OCI-LY7 (cell line): ENCODE data around the gene C1QL2. TPM values are rescaled to one million over a fixed set of nuclear protein-coding genes. Genes with fewer than 3 reads are reported as not detected.

ENCODE experiments used
- BruUV-seq: library from RNA; stranded (reverse); fragments of 400-500 nt; replicated peaks from 2 replicates; lab custom pipeline; 2021; lab: Mats Ljungman, UMichigan
- CTCF ChIA-PET: fragments of 300-600 bp; sonication (Branson Sonifier 250); formaldehyde crosslinking; loops from one replicate; lab custom pipeline; 2022; ENCODE audit warnings: antibody characterized with exemption; ENCODE audit not compliant: unreplicated experiment; lab: Charles Lee
- POLR2A ChIA-PET: fragments of 300-600 bp; sonication (Branson Sonifier 250); formaldehyde crosslinking; loops from one replicate; lab custom pipeline; 2022; ENCODE audit warnings: antibody characterized with exemption; lab: Charles Lee
- DNase-seq: peaks from one replicate; pipeline ENCODE4 v3.0.0-alpha.2; 2015; ENCODE audit warnings: low spot score
- H2AFZ ChIP-seq: fragments of 200-600 bp; sonication (generic), shearing (Covaris generic); 2 replicates; pipeline ENCODE4 v1.6.1; 2014; ENCODE audit warnings: mild to moderate bottlenecking, antibody characterized with exemption, low read length, moderate library complexity
- H3K27ac ChIP-seq: fragments of 200-600 bp; sonication (generic); 2 replicates; pipeline ENCODE4 v1.5.1; 2014; ENCODE audit warnings: mixed run types, low read depth, mild to moderate bottlenecking, moderate library complexity, low read length, inconsistent platforms; ENCODE audit not compliant: poor library complexity, severe bottlenecking
- H3K36me3 ChIP-seq: fragments of 200-600 bp; sonication (generic); 2 replicates; pipeline ENCODE4 v1.6.1; 2014; ENCODE audit warnings: mild to moderate bottlenecking, antibody characterized with exemption, low read length, moderate library complexity, mixed read lengths; ENCODE audit not compliant: insufficient read depth
- H3K4me1 ChIP-seq: fragments of 200-600 bp; sonication (generic); 2 replicates; pipeline ENCODE4 v1.5.1; 2014; ENCODE audit warnings: mild to moderate bottlenecking, low read length; ENCODE audit not compliant: insufficient read depth, poor library complexity, severe bottlenecking
- H3K4me2 ChIP-seq: fragments of 200-600 bp; sonication (generic); 2 replicates; pipeline ENCODE4 v1.6.1; 2014; ENCODE audit warnings: mild to moderate bottlenecking, low read length
- H3K4me3 ChIP-seq: fragments of 200-600 bp; sonication (generic); 2 replicates; pipeline ENCODE4 v1.5.1; 2014; ENCODE audit warnings: mild to moderate bottlenecking, low read depth, low read length; ENCODE audit not compliant: poor library complexity, severe bottlenecking
- H3K79me2 ChIP-seq: fragments of 200-600 bp; sonication (generic); 2 replicates; pipeline ENCODE4 v1.6.1; 2016; ENCODE audit warnings: low read depth, mild to moderate bottlenecking, low read length, moderate library complexity, mixed read lengths; ENCODE audit not compliant: insufficient read depth
- H3K9me2 ChIP-seq: fragments of 200-600 bp; sonication (generic); 2 replicates; pipeline ENCODE4 v1.6.1; 2016; ENCODE audit warnings: mild to moderate bottlenecking, low read length, mixed read lengths; ENCODE audit not compliant: insufficient read depth
- H3K9me3 ChIP-seq: fragments of 200-600 bp; sonication (generic); 2 replicates; pipeline ENCODE4 v1.6.1; 2014; ENCODE audit warnings: mild to moderate bottlenecking, mixed run types, low read length, mixed read lengths
- H4K20me1 ChIP-seq: fragments of 200-600 bp; sonication (generic); 2 replicates; pipeline ENCODE4 v1.6.1; 2014; ENCODE audit warnings: mild to moderate bottlenecking, antibody characterized with exemption, low read length, moderate library complexity, mixed read lengths; ENCODE audit not compliant: insufficient read depth
- EZH2phosphoT487 ChIP-seq: fragments of 200-600 bp; sonication (generic); IDR thresholded peaks from 2 replicates; pipeline ENCODE4 v1.6.1; 2018; ENCODE audit warnings: low read depth, borderline replicate concordance, mild to moderate bottlenecking, mixed run types, antibody characterized with exemption, low read length, moderate library complexity, mixed read lengths
- intact Hi-C: fragments of 100-400 bp; cut with micrococcal nuclease; formaldehyde crosslinking; loops from one replicate; pipeline ENCODE4 v1.10.0; 2022; ENCODE audit not compliant: unreplicated experiment
- total RNA-seq, 2 experiments: library from RNA; depleted of rRNA in 1 of 2; stranded (reverse); fragments of >200 nt in 1 of 2; shearing (Covaris generic) in 1 of 2; gene quantifications; 2 replicates each; pipeline ENCODE4 v1.2.3, GENCODE V29; 2014 to 2022
- TF ChIP-seq, protein P1 (sequence below): fragments of 200-600 bp; sonication (generic); conservative IDR thresholded peaks from 2 replicates; pipeline ENCODE4 v1.5.1; 2014; ENCODE audit warnings: mild to moderate bottlenecking, antibody characterized with exemption, low read length, moderate library complexity, mixed read lengths

Gene C1QL2
- total RNA-seq, 2 experiments from 2014 or later: not detected

DNA sequence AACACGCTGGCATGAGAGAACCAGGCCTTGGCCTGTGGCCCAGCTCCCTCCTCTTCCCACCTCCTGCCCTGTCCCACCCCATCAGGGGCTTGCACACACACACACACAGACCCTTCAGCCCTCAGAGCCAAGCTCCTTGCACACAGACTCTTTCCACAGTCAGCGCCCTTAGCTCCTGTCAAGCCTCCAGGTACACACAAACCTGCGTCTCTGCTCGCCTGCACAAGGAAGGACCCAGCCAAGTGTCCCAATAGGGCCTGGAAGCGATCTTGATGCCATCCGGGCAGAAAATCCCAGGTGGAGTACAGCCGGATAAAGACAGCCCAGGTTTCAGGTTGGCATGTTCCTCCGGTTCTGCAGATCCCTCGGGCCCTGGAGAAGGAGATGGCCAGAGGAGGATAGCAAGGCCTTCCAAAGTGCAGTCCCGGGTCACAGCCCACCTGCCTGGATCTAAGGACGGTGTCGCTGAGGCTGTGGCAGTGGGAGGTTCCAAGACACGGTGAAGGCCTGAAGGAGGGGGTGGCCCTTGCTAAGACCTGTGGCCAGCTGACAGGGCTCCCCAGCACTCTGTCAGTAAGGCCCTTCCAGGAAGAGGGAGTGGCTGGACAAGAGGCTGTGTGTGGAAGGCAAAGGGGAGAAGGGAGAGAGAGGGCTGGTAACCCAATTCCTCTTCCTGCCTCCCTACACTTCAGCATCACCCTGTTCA lies 46.6 kb upstream of the C1QL2 start:
- H4K20me1 ChIP-seq: no peaks in the 10 kb centered on the region
- no peaks in the 10 kb centered on the region for H3K36me3 ChIP-seq
- H3K9me2 ChIP-seq: no peaks in the 10 kb centered on the region
- no peak overlapping the region for H2AFZ ChIP-seq
- H3K27ac ChIP-seq: no peak overlapping the region
- ChIA-PET POLR2A (no interaction called here), CTCF (no interaction called here)
- TF ChIP-seq, protein P1, sequence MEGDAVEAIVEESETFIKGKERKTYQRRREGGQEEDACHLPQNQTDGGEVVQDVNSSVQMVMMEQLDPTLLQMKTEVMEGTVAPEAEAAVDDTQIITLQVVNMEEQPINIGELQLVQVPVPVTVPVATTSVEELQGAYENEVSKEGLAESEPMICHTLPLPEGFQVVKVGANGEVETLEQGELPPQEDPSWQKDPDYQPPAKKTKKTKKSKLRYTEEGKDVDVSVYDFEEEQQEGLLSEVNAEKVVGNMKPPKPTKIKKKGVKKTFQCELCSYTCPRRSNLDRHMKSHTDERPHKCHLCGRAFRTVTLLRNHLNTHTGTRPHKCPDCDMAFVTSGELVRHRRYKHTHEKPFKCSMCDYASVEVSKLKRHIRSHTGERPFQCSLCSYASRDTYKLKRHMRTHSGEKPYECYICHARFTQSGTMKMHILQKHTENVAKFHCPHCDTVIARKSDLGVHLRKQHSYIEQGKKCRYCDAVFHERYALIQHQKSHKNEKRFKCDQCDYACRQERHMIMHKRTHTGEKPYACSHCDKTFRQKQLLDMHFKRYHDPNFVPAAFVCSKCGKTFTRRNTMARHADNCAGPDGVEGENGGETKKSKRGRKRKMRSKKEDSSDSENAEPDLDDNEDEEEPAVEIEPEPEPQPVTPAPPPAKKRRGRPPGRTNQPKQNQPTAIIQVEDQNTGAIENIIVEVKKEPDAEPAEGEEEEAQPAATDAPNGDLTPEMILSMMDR: no peak
- no peak for TF ChIP-seq EZH2phosphoT487
- DNase-seq: no peak
- no peak overlapping the region for H3K4me3 ChIP-seq
- BruUV-seq: no TSS peak
- intact Hi-C loops: no loop called here
- H3K4me1 ChIP-seq: peaks cover 9% of the 10 kb centered on the region
- no peaks in the 10 kb centered on the region for H3K79me2 ChIP-seq
- no peaks in the 10 kb centered on the region for H3K9me3 ChIP-seq
- H3K4me2 ChIP-seq: no peak overlapping the region

DNA sequence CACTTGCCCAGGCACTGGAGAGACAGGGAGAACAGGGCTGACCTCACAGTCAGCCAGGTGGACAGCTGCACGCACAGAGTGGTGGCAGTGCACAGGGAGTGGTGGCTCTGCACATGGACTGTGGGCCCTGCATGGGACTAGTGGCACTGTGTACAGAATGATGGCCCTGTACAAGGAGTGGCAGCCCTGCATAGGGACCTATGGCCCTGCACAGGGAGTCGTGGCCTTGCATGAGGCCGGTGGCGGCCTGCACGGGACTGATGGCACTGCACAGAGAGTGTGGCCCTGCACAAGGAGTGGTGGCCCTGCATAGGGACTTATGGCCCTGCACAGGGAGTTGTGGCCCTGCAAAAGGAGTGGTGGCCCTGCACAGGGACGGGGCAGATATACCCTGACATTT lies 46.0 kb upstream of the C1QL2 start:
- no peak overlapping the region for H3K4me3 ChIP-seq
- intact Hi-C loops: no loop called here
- no peaks in the 10 kb centered on the region for H3K9me3 ChIP-seq
- H3K4me2 ChIP-seq: no peak overlapping the region
- H3K4me1 ChIP-seq: peaks cover 9% of the 10 kb centered on the region
- no peaks in the 10 kb centered on the region for H4K20me1 ChIP-seq
- H3K79me2 ChIP-seq: no peaks in the 10 kb centered on the region
- H2AFZ ChIP-seq: no peak overlapping the region
- no TSS peak for BruUV-seq
- H3K27ac ChIP-seq: no peak overlapping the region
- POLR2A ChIA-PET: no interaction called here
- H3K36me3 ChIP-seq: no peaks in the 10 kb centered on the region
- CTCF ChIA-PET: no interaction called here
- DNase-seq: no peak
- no peaks in the 10 kb centered on the region for H3K9me2 ChIP-seq
- TF ChIP-seq, protein P1: no peak
- TF ChIP-seq EZH2phosphoT487: no peak

DNA sequence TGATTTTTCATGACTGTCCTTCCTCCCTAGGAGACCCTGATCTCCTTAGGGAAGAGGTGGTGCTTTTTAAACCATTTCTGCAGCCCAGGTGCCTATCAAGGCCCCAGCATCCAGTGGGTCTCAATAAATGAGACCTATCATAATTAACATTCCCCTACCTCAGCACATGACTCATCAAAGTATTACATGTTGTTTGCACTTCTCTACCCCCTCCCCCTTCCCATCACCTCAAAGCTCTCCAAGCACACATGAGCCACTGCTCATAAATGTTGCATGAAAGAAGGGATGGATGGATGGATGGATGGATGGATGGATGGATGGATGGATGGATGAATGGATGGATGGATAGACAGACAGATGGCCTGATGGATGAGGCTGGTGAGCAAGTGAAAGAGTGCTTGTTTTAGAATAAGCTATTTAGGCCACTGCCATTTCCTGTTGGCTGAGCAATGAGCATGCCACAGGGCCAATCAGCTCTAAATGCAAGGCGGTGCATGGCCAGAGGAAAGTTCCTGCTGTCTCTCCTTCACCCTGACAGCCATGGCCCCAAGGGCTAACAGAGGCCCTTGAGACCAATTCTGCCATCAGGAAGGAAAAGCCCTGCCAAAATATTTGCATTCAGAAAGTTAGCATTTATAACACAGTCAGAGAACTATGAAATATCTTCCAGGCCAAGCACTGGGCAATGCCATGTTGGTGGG lies 44.2 kb upstream of the C1QL2 start:
- Histone ChIP-seq H3K9me3 (no peaks in the 10 kb centered on the region), H3K9me2 (no peaks in the 10 kb centered on the region), H3K4me2 (0 out of 2 replicates have a peak overlapping the region, but pooled peaks have one; percentile 17), H3K79me2 (no peaks in the 10 kb centered on the region), H3K4me1 (peaks cover 9% of the 10 kb centered on the region), H3K4me3 (no peak overlapping the region), H2AFZ (no peak overlapping the region), H3K36me3 (no peaks in the 10 kb centered on the region), H3K27ac (no peak overlapping the region), H4K20me1 (no peaks in the 10 kb centered on the region)
- CTCF ChIA-PET: interaction anchor here (0.6 kb wide), 1 partner anchor 273 kb away, joined by 3 read pairs; no protein-coding TSS in a partner anchor
- no peak for DNase-seq
- TF ChIP-seq, protein P1: no peak
- no peak for TF ChIP-seq EZH2phosphoT487
- intact Hi-C loops: no loop called here
- POLR2A ChIA-PET: no interaction called here
- no TSS peak for BruUV-seq
